ENCODE measurements around the gene TMEM202.

DNA sequence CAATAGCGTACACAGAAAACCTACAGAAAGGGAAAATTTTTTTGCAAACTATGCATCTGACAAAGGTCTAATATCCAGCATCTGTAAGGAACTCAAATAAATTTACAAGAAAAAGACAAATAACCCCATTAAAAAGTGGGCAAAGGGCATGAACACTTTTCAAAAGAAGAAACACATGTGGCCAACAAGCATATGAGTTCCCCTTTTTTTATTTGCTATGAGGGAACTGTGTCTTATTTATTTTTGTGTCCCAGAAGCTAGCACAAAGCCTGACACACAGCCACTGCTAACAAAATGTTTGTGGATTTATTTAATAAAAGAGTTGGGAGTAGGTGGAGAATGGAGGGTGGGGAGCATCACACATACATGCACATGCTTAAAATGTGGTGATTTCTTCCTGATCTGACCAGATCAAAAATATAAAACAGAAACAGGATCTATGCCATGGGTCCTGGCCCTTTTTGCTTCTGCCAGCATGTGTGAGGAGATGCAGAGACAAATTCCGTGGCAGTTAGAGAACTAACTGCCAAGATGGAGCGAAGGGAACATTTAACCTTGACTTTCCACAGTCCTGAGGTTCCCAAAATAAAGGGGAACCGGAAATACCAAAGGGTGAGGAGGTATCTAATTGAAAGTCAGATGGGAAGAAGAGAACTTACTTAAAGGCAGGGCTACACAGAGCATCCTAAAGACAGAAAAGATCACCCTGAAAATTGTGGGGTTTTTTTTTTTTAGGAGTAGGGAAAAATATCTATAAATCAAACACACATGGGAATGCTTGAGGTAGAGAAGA lies at the start of gene TMEM202:
- TF ChIP-seq CTCF (IDR thresholded peaks at IDR 0.05; ENCODE audit: insufficient read depth, low read depth, low read length) (no peak), EZH2 (IDR thresholded peaks at IDR 0.05; ENCODE audit: insufficient read depth, low read length) (no peak)
